CD4-positive, alpha-beta T cell treated with Interleukin-1 beta for 1 hour (primary cell): Measurements from ENCODE around the gene IL2.

Experiments used
- DNase-seq, 2 donors: peaks; one replicate each; pipeline ENCODE4 v3.0.0-alpha.2; 2020 to 2022

Gene IL2

DNA sequence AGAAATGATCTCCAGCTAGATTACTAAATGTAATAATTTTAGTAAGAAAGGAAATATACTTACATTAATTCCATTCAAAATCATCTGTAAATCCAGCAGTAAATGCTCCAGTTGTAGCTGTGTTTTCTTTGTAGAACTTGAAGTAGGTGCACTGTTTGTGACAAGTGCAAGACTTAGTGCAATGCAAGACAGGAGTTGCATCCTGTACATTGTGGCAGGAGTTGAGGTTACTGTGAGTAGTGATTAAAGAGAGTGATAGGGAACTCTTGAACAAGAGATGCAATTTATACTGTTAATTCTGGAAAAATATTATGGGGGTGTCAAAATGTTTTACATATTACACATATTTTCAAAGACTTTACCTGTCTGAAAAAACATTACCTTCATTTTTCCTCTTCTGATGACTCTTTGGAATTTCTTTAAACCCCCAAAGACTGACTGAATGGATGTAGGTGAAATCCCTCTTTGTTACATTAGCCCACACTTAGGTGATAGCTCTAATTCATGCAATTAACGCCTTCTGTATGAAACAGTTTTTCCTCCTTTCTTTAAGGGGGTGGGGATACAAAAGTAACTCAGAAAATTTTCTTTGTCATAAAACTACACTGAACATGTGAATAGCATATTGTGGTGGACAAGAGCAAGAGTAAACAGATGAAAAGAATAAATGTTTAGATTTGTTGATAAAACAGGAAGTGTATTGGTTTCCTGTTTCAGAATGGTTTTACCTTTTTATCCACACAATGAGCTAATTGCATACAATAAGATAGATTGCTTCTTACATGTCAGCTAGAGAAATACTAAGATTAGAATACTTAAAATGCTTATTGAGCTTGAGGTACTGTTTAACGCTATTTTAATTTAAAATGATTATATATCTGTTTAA, at the start of gene IL2:
Gene IL2, minus strand, starts transcription at position 495 of the 886 bp plus-strand sequence. Its CDS starts 285 bp downstream, at position 210.
- DNase-seq, result peak in 1 of 2 donors; percentile 23

DNA sequence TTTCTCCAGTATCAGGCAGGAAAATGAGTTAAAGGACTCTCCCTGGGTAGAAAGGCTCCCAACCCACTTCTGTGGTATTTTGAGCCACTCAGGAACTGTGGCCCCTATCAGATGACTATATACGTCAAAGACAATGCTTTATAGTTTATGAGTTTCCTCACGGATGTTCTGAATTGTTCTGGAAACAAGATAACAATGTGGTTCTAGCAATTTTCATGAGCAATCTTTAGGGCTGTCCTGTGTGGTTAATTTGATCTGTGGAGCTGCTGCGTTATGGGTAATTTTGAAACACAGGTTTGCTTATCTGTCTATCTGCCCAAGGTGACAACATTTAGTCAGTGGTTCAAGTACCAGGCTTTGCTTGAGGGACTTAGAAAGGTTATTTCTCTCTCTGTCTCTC, 46.7 kb upstream of the IL2 start:
- peak in 1 of 2 donors; percentile 6 for DNase-seq

DNA sequence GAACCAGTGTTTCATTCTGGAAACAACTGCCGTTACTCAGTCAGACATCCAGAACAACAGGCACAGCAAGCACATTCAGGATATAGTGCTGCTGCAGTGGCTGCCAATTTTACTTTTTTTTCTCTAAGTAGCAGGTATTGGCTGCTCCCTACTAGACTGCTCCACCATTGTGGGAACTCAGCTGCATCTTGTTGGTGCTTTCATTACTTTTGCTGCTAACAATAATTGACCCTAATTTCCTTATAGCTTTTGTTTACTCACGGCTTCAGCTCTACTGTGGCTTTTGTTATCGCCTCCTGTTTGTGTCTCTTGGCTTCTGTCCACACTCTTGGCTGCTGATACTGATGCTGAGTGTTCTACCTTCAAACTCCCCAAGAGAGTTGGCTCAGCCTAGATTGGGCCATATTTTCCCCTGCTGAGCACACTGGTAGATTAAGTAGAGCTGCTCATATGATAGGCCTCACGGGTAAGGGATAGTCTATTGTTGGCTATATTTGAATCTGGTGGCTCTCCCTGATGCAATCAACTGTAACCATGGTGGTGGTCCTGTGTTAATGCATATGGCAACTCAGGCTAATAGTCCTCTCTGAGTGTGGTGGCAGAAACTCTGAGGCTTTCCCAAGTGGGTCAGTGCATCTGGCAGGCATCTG, 44.5 kb upstream of the IL2 start:
- DNase-seq, result no peak

DNA sequence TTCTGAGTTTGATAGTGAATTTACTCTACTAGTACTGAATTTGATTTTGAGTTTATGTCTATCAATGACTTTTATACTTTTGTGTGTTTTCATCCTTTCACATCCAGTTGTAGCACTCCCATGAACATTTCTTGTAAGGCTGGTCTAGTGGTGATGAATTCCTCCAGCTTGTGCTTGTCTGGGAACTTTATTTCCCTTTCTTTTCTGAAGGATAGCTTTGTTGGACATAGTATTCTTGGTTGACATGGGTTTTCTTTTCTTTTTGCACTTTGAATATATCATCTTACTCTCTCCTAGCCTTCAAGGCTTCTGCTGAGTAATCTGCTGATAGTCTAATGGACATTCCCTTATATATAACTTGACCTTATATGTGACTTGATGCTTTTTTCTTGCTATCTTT, 32.5 kb upstream of the IL2 start:
- DNase-seq, result no peak

DNA sequence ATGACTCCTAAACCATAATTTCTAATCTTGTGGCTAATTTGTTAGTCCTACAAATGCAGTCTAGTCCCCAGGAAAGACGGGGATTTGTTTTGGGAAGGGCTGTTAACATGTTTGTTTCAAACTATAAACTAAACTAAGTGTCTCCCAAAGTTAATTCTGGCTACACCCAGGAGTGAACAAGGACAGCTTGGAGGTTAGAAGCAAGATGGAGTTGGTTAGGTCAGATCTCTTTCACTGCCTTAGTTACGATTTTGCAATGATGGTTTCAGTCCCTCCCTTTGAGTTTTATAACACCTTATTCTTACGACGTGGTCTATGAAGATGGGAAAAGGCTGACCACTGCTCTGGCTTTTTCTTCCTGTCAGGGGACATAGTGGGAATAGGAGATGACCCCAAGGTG, 27.0 kb upstream of the IL2 start:
- no peak for DNase-seq

DNA sequence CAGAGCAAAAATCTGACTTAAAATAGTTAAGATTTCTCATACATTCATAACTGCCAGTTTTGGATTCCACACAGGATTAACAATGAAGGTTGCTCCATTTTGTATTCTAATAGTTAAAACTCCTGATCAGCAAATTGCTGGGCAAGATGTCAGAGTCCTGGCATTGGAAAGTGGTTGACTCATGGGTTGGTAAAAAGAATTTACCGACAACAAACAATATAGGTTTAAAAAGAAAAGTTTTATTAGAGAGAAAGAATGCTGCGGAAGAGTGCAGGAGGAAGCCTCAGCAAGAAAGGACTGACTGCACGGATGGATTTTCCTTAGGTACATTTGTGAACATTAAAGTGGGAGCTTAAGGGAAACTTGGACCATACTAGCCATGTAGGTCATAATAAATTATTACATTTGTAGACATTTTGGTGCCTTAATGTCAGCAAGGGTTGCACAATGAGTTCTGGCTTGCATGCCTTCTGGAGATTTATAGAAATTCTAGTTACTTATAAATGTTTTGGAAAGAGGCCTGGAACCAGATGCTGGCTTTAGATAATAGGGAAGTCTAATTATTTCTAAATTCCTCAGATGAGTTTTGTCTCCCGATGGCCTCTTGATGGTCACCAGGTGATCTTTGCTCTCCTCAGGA, 25.4 kb upstream of the IL2 start:
- no peak for DNase-seq

DNA sequence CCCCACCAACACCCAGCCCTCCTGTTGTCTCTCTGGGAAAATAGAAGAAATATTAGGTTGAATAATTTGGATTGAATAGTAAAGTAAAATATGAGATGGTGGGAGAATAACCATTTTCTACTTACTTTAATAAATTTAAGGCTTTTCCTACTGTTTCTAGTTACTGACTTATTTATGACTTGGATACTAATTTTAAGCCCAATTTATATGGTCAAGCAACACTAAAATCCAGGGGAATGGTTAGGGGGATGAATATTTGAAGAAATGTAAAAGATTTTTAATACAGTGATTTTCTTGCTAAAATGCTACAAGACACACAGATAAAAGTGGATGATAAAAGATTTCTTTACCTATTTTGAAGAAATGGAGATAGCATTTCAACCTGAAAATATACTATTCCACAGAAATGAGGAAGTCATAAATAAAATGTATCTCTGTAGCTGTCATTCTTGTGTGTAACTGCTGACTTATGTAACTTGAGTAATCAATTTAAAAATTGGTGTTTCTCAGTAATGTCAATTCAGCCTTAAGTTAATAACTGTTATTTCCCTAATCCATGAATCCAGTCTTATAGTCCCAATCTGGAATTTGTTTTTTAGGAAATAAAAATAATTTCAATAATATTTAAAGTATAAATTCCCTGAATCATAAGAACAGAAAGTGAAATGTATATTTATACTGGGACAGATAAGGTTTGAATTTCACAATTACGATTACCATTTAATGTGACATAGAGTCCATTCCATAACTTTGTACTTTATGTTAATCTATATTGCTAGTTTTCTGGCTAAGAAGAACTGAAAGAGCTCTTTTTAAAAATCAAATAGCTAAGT, 24.3 kb upstream of the IL2 start:
- no peak for DNase-seq

DNA sequence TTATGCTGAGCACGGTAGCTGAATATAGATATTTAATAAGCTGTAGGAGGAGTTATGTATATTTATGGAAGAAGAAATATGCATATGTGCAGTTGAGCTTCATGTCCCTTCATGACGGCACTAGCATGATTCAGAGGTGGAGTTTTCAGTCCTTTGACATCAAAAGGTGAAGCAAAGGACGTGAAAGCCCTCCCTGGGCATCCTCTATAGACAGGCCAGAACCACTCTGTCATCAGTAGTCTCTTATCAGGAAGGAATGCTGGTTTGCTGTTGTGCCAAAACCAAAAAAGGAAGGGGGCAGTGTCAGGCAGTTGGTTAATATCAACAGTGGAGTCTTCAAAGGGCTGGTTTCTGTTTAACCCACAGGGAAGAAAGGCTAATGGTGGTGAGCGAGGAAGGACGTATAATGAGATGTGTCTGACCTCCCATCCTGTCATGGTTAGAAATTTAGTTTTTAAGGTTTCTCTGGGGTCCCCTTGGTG, 23.5 kb upstream of the IL2 start:
- no peak for DNase-seq

DNA sequence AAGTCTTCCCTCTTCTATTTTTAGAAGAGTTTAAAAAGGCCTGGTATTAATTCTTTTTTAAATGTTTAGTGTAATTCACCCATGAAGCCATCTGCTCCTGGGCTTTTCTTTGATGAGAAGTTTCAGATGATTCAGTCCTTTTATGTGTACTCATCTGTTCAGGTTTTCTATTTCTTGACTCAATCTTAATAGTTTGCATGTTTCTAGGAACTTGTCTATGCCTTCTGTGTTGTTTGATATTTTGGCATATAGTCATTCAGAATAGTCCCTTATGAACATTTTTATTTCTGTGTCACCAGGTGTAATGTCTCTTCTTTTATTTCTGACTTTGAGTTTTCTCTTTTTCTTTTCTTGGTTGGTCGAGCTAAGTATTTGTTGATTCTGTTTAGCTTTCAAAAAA, 20.2 kb upstream of the IL2 start:
- no peak for DNase-seq

DNA sequence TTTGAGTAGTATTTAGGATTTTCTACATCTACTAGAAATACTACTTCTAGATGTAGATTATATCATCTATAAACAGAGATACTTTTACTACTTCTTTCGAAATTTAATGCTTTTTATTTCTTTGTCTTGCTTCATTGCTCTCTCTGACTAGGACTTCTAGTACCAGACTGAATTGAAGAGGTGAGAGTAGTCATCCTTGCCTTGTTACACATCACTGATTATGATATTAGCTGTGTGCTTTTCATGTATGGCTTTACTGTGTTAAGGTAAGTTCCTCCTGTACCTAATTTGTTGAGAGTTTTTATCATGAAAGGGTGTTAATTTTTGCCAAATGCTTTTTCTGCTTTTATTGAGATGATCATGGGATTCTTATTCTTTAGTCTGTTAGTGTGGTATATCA, 19.6 kb upstream of the IL2 start:
- no peak for DNase-seq

DNA sequence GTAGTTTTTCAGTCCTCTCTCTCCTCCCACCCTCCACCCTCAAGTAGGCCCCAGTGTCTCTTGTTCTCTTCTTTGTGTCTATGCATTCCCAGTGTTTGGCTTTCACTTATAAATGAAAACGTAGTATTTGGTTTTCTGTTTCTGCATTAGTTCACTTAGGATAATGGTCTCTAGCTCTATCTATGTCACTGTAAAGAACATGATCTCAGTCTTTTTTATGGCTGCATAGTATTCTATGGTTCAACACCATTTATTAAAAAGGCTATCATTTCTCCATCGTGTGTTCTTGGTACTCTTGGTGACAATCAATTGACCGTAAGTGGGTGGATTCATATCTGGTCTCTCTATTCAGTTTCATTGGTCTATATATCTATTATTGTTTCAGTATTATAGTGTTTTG, 18.7 kb upstream of the IL2 start:
- no peak for DNase-seq

DNA sequence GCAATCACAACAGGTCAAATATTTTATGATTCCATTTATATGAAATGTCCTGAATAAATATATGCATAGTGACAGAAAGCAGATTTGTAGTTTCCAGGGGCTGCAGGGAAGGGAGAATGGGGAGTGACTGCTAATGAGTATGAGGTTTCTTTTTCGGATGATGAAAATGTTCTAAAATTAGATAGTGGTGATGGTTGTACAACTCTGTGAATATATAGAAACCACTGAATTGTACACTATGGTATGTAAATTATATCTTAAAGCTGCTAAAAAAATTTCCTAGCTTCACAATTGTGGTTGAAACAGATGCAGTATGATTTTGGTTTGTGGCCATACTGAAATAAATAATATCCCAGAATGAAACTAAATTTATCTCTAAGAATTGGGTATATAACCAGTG, 12.9 kb upstream of the IL2 start:
- DNase-seq, result no peak

DNA sequence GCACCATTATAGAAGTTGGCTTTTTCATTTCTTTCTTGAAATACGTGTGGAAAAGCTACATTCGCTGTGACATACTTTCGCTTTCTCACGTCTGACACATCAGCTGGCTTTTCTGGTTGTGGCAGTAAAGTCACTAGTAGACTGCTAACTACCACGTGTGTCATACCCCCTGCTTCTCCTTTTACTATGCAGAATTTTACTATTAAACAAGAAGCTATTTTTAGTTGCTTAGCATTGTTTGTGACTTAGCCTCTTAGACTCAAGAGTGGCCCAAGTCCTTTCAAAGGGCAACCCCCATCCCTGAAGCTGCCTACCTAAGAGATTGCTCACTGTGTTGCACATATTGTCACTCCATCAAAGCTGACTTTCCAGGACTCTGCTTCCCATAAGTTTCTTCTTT, 2.1 kb upstream of the IL2 start:
- DNase-seq, result peak; percentile 10 to 58

DNA sequence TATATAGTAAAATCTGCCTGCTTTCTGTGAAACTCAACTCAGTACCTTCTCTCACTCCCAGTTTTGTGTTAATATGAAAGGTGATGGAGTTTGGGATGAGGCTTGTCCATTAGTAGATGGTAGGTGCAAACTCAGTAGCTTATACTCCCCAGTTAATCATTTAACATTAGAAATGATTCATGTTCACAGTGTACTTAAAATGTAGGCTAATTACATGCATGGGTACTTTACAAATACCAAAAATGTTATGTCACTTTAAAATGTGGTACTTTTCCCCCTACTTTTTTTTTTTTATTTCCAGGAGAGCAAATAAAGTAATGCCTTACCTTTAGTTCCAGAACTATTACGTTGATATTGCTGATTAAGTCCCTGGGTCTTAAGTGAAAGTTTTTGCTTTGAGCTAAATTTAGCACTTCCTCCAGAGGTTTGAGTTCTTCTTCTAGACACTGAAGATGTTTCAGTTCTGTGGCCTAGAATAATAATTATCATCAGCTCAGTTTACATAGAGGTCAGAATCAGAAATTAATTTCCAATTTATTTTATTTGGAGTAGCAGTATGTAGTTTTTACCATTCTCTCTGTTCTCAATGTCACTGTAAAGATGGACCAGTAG, 3.0 kb downstream of the IL2 start:
- DNase-seq, result no peak

DNA sequence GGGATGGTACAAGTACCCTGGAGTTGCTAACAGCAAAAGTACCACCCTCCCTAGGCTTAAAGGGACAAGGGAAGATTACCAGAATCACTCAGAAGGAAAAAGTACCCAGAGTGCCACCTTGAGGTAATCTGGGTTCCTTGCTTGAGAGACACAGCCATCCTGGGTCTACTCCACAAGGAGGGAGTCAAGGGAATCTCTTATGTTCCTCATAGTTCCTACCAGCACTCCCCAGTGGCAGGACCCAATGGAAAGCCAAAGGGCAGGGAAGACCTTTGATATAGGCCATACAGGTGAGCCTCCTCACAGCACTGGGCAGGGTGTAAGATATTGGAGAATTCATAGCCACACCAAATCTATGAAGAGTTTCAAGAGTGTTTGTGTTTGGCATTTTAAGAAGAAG, 5.7 kb downstream of the IL2 start:
- DNase-seq, result peak in 1 of 2 donors; percentile 26

DNA sequence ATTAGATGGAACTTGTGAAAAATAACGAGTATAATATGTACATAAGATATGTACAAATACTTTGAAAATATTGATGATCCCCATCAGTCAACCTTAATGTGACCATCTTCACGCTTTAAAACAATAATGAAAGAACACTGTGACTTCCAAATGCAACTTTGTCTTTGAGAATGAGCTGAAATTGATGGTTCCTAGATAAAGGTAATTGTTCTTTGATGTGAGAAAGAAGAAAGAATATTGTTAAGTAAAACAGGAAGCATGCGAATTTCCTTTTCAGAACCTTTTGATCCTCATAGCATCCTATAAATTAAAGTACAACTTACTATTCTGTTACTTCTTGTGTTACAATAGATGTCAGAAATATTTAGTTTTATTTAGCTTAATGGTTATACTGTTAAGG, 22.2 kb downstream of the IL2 start:
- peak in 1 of 2 donors; percentile 17 for DNase-seq

DNA sequence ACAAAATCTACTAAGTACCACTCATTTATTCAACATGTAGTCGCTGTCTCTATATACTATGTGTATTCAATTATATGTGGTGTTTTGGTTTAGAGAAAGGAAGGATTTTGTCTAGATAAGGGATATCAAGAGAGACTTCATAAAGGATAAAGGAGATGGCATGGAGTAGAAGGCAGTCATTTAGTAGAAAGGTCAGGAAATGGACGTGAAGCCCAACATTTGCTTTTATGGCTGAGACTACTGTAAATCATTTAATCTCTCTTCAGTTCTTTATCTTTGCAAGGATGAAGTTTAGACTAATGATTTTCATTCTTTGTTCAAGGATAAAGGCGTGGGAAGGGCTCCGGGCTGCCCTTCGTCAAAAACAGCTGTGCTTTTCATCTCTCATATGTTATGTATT, 25.2 kb downstream of the IL2 start:
- DNase-seq, result no peak

DNA sequence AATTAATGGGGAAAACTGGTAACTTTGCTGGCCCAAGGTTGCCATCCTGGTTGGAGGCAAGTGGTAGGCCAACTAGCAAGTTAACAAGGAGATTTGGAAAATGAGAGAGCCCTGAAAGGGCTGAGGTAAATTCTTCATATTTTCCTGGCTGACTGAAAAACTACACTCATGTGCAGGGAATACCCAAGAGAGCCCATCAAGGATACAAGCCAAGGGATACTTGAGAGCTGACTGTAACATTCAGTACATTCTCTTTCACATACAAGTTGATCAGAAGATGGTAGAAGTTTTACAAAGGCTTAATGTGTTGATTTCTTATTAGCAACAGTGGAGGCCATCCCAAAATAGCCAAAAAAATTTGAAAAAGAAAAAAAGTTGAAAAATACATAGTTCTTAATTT, 33.3 kb downstream of the IL2 start:
- DNase-seq, result no peak

DNA sequence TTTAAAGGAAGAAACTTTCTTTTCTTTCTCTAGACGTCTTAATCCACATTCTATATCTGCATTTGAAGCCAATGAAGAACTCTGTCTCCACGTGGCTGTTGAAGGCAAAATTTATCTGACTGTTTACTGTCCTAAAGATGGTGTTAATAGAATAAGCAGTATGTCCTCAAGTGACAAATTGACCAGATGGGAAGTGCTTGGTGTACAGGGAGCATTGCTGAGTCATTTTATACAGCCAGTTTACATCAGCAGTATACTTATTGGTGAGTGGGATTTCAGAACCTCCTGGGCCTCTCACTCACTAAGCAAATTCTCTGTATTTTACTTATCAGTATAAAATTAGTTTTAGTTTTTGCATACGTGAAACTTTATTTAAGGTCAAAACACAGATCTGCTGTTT, 44.0 kb downstream of the IL2 start:
- no peak for DNase-seq

DNA sequence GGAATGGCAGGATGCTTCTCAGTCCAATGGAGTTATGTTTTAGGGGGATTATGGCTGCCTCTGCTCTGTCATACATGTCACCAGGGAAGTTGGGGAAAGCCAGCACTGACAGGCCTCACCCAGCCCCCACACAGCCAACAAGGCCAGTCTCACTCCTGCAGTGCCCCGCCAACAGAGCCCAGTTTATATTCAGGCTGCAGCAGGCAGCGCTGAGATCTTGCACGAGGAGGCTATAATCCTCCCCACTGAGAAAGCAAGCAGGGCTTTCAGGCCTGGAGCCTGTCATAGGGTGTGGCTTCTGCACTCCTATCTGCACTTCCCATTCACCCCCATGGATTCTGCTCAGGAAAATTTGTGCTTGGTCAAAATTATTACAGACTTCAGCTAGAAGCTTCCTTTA, 52.7 kb downstream of the IL2 start:
- no peak for DNase-seq
